WTC11 (cell line): ENCODE measurements around the gene GH1. TPM values are rescaled to one million over a fixed set of nuclear protein-coding genes. Genes with fewer than 3 reads are reported as not detected.
A peak's percentile ranks its signal among the peaks of the same experiment; 100 is the strongest.
"Not testable (repeated sequence)": the region's sequence is repeated elsewhere in the genome, so short reads cannot be mapped to it uniquely, and the experiment has no call there.

Source experiments
- ATAC-seq: fragments of 200-7000 bp; cut with Tn5 transposase; 2 replicates; pipeline ENCODE4 v1.10.0; 2021; ENCODE audit warnings: mild to moderate bottlenecking, moderate library complexity
- CTCF ChIA-PET: fragments of 300-600 bp; sonication (Branson Sonifier 250); formaldehyde crosslinking; loops from one replicate; lab custom pipeline; 2021; ENCODE audit warnings: antibody characterized with exemption; lab: Charles Lee
- POLR2A ChIA-PET: fragments of 350-600 bp; sonication (Branson Sonifier 250); formaldehyde crosslinking; loops from one replicate; lab custom pipeline; 2021; ENCODE audit warnings: antibody characterized with exemption; lab: Charles Lee
- DNase-seq: peaks from one replicate; pipeline ENCODE4 v3.0.0; 2021; ENCODE audit warnings: low spot score
- H3K27ac Mint-ChIP-seq: 2 replicates; pipeline ENCODE4 v1.8.0; 2021; ENCODE audit warnings: mixed read lengths
- H3K27me3 Mint-ChIP-seq: 2 replicates; pipeline ENCODE4 v1.8.0; 2021; ENCODE audit warnings: low read depth, mild to moderate bottlenecking, moderate library complexity, mixed read lengths
- H3K36me3 Mint-ChIP-seq: 2 replicates; pipeline ENCODE4 v1.8.0; 2021; ENCODE audit warnings: mixed read lengths
- H3K4me1 Mint-ChIP-seq: 2 replicates; pipeline ENCODE4 v1.8.0; 2022; ENCODE audit warnings: mixed read lengths
- H3K4me3 Mint-ChIP-seq: 2 replicates; pipeline ENCODE4 v1.8.0; 2021; ENCODE audit warnings: mild to moderate bottlenecking, moderate library complexity, mixed read lengths
- H3K9me3 Mint-ChIP-seq: 2 replicates; pipeline ENCODE4 v1.8.0; 2021; ENCODE audit warnings: mixed read lengths
- ATF1 ChIP-seq: sonication (generic); formaldehyde crosslinking; IDR thresholded peaks from 2 replicates; pipeline ENCODE4 v1.8.1; 2023; ENCODE audit warnings: mild to moderate bottlenecking, moderate library complexity, missing genetic modification reagents
- FOXK1 ChIP-seq: sonication (generic); formaldehyde crosslinking; IDR thresholded peaks from 2 replicates; pipeline ENCODE4 v1.8.0; 2022; ENCODE audit warnings: mild to moderate bottlenecking, moderate library complexity, missing genetic modification reagents
- GABPB1 ChIP-seq: sonication (generic); formaldehyde crosslinking; IDR thresholded peaks from 2 replicates; pipeline ENCODE4 v1.8.1; 2023; ENCODE audit warnings: mild to moderate bottlenecking, missing genetic modification reagents
- RORB ChIP-seq: fragments of 250-450 bp; sonication (Bioruptor Pico); IDR thresholded peaks from 2 replicates; pipeline ENCODE4 v1.9.0; 2021; ENCODE audit warnings: mild to moderate bottlenecking
- SOX15 ChIP-seq: fragments of 250-450 bp; sonication (Bioruptor Pico); IDR thresholded peaks from 2 replicates; pipeline ENCODE4 v1.9.0; 2021; ENCODE audit warnings: mild to moderate bottlenecking
- ZNF671 ChIP-seq: fragments of 250-450 bp; sonication (Bioruptor Pico); IDR thresholded peaks from 2 replicates; pipeline ENCODE4 v1.8.0; 2021; ENCODE audit warnings: mild to moderate bottlenecking
- total RNA-seq: library from RNA; stranded (reverse); gene quantifications from 3 replicates; pipeline ENCODE4 v1.2.3, GENCODE V29; 2021
- TF ChIP-seq, protein P1 (sequence below): fragments of 200-600 bp; IDR thresholded peaks from 2 replicates; pipeline ENCODE4 v1.8.0; 2022; ENCODE audit warnings: antibody characterized with exemption
- TF ChIP-seq, protein P2 (sequence below): sonication (generic); formaldehyde crosslinking; IDR thresholded peaks from 2 replicates; pipeline ENCODE4 v1.8.1; 2023; ENCODE audit warnings: mild to moderate bottlenecking, missing genetic modification reagents
- TF ChIP-seq, protein P3 (sequence below): sonication (generic); formaldehyde crosslinking; IDR thresholded peaks from 2 replicates; pipeline ENCODE4 v1.8.0; 2022; ENCODE audit warnings: missing genetic modification reagents
- TF ChIP-seq, protein P4 (sequence below): sonication (generic); formaldehyde crosslinking; IDR thresholded peaks from 2 replicates; pipeline ENCODE4 v1.8.0; 2022; ENCODE audit warnings: mild to moderate bottlenecking, missing genetic modification reagents

The GH1 gene
- total RNA-seq, 1 experiment from 2014 or later = not detected

DNA sequence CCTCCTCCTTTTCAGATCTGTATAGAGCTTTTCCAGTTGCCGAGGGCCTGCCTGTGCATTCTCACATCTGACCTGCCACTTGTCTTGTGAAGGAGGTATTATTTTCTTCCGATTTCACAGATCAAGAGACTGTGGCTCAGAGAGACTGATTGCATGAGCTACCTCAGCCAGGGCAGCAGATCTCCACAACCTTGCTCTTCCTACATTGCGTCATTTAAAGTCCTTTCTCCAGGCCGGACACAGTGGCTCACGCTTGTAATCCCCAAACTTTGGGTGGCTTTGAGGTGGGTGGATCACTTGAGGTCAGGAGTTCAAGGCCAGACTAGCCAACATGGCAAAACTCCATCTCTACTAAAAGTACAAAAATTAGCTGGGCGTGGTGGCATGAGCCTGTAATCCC, 1.4 kb upstream of the GH1 start:
- not testable (repeated sequence) for H3K27ac Mint-ChIP-seq, H3K36me3 Mint-ChIP-seq, H3K27me3 Mint-ChIP-seq, ATAC-seq, H3K4me3 Mint-ChIP-seq, DNase-seq, H3K9me3 Mint-ChIP-seq
- TF ChIP-seq GABPB1 = peak; percentile 79
- H3K4me1 Mint-ChIP-seq = peaks cover 16% of the 10 kb centered on the region
- ChIA-PET CTCF (interaction anchor here (0.6 to 4.5 kb wide), 40 partner anchors 9 to 362 kb away, joined by 3 to 170 read pairs (median 15); partner anchors contain the start of genes CD79B, CSH2, CSHL1 and ERN1), POLR2A (interaction anchor here (0.7 to 1.6 kb wide), 3 partner anchors 11 to 258 kb away, joined by 3 to 9 read pairs (median 8); no protein-coding TSS in a partner anchor)

DNA sequence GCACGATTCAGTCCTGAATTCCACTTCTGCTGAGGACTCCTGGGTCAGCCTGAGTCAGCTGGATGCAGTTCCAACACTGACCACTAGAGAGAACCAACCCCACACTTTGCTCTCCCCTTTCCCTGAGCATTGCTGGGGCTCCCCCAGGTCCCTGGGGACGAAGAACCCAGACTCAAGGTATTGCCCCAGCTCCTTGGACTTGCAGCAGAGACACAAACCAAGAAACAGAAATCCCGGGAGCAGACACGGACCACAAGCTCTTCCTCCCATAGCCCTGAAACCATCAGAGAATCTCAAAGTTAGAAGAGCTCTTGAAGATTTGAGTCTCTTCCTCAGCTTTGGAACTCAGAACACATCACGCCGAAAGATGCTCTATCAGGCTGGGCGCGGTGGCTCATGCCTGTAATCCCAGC, 678 bp upstream of the GH1 start:
- peak; percentile 81 for DNase-seq
- Mint-ChIP-seq H3K4me3 (peak overlapping the region; percentile 46; the same call in 1 of the 2 replicates), H3K9me3 (no peaks in the 10 kb centered on the region), H3K27me3 (peaks cover 3% of the 10 kb centered on the region; the same call in 1 of the 2 replicates), H3K4me1 (peaks cover 16% of the 10 kb centered on the region), H3K36me3 (no peaks in the 10 kb centered on the region), H3K27ac (no peak overlapping the region)
- ChIA-PET CTCF (interaction anchor here (0.6 to 4.5 kb wide), 49 partner anchors 8 to 363 kb away, joined by 3 to 170 read pairs (median 10); partner anchors contain the start of genes CD79B, CSH2, CSHL1 and ERN1), POLR2A (interaction anchor here (0.6 to 1.6 kb wide), 4 partner anchors 11 to 225 kb away, joined by 3 to 9 read pairs (median 4); no protein-coding TSS in a partner anchor)
- ATAC-seq = peak; percentile 95
- TF ChIP-seq, protein P1, sequence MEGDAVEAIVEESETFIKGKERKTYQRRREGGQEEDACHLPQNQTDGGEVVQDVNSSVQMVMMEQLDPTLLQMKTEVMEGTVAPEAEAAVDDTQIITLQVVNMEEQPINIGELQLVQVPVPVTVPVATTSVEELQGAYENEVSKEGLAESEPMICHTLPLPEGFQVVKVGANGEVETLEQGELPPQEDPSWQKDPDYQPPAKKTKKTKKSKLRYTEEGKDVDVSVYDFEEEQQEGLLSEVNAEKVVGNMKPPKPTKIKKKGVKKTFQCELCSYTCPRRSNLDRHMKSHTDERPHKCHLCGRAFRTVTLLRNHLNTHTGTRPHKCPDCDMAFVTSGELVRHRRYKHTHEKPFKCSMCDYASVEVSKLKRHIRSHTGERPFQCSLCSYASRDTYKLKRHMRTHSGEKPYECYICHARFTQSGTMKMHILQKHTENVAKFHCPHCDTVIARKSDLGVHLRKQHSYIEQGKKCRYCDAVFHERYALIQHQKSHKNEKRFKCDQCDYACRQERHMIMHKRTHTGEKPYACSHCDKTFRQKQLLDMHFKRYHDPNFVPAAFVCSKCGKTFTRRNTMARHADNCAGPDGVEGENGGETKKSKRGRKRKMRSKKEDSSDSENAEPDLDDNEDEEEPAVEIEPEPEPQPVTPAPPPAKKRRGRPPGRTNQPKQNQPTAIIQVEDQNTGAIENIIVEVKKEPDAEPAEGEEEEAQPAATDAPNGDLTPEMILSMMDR = peak; percentile 97
- TF ChIP-seq, protein P2, sequence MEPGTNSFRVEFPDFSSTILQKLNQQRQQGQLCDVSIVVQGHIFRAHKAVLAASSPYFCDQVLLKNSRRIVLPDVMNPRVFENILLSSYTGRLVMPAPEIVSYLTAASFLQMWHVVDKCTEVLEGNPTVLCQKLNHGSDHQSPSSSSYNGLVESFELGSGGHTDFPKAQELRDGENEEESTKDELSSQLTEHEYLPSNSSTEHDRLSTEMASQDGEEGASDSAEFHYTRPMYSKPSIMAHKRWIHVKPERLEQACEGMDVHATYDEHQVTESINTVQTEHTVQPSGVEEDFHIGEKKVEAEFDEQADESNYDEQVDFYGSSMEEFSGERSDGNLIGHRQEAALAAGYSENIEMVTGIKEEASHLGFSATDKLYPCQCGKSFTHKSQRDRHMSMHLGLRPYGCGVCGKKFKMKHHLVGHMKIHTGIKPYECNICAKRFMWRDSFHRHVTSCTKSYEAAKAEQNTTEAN = no peak
- TF ChIP-seq ATF1 (CRISPR knock-in tag) = no peak

DNA sequence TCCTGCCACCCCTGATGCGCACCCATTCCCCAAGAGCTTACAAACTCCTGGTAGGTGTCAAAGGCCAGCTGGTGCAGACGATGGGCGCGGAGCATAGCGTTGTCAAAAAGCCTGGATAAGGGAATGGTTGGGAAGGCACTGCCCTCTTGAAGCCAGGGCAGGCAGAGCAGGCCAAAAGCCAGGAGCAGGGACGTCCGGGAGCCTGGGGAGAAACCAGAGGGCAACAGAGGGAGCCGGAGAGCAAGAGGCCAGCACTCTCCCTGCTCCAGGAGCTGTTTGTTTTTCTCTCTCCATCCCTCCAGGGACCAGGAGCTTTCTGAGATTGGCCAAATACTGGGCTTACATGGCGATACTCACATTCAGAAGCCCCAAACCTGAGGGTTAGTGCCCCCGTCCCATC, 334 bp downstream of the GH1 start:
- H3K36me3 Mint-ChIP-seq = no peaks in the 10 kb centered on the region
- DNase-seq (peak; percentile 61), ATAC-seq (peak; percentile 56)
- TF ChIP-seq ZNF671 (CRISPR knock-in tag) = no peak
- TF ChIP-seq, protein P3, sequence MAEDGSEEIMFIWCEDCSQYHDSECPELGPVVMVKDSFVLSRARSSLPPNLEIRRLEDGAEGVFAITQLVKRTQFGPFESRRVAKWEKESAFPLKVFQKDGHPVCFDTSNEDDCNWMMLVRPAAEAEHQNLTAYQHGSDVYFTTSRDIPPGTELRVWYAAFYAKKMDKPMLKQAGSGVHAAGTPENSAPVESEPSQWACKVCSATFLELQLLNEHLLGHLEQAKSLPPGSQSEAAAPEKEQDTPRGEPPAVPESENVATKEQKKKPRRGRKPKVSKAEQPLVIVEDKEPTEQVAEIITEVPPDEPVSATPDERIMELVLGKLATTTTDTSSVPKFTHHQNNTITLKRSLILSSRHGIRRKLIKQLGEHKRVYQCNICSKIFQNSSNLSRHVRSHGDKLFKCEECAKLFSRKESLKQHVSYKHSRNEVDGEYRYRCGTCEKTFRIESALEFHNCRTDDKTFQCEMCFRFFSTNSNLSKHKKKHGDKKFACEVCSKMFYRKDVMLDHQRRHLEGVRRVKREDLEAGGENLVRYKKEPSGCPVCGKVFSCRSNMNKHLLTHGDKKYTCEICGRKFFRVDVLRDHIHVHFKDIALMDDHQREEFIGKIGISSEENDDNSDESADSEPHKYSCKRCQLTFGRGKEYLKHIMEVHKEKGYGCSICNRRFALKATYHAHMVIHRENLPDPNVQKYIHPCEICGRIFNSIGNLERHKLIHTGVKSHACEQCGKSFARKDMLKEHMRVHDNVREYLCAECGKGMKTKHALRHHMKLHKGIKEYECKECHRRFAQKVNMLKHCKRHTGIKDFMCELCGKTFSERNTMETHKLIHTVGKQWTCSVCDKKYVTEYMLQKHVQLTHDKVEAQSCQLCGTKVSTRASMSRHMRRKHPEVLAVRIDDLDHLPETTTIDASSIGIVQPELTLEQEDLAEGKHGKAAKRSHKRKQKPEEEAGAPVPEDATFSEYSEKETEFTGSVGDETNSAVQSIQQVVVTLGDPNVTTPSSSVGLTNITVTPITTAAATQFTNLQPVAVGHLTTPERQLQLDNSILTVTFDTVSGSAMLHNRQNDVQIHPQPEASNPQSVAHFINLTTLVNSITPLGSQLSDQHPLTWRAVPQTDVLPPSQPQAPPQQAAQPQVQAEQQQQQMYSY = peak; percentile 95
- ChIA-PET CTCF (interaction anchor here (0.6 to 4.5 kb wide), 39 partner anchors 7 to 227 kb away, joined by 3 to 170 read pairs (median 16); partner anchors contain the start of genes CD79B, CSH2, CSHL1 and ERN1), POLR2A (interaction anchor here (1.3 to 1.4 kb wide), 2 partner anchors 28 to 33 kb away, joined by 3 to 4 read pairs; no protein-coding TSS in a partner anchor)
- H3K4me3 Mint-ChIP-seq = peak overlapping the region; percentile 46
- peaks cover 3% of the 10 kb centered on the region; the same call in 1 of the 2 replicates for H3K27me3 Mint-ChIP-seq
- H3K4me1 Mint-ChIP-seq = peaks cover 16% of the 10 kb centered on the region
- H3K27ac Mint-ChIP-seq = no peak overlapping the region
- no peaks in the 10 kb centered on the region for H3K9me3 Mint-ChIP-seq

DNA sequence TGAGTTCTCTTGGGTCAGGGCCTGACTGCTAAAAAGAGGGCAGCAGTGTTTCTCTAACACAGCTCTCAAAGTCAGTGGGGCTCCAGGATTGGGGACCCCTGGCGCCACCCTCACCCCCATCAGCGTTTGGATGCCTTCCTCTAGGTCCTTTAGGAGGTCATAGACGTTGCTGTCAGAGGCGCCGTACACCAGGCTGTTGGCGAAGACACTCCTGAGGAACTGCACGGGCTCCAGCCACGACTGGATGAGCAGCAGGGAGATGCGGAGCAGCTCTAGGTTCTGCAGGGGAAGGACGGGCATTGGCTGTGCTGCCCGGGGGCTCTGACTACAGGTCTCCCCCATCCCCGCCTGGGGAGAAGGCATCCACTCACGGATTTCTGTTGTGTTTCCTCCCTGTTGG, 993 bp downstream of the GH1 start:
- peaks cover 3% of the 10 kb centered on the region; the same call in 1 of the 2 replicates for H3K27me3 Mint-ChIP-seq
- H3K9me3 Mint-ChIP-seq = no peaks in the 10 kb centered on the region
- ATAC-seq (no peak), DNase-seq (no peak)
- H3K27ac Mint-ChIP-seq = no peak overlapping the region
- POLR2A ChIA-PET = interaction anchor here (1.3 kb wide), 1 partner anchor 29 kb away, joined by 4 read pairs; no protein-coding TSS in a partner anchor
- no peak for TF ChIP-seq RORB (CRISPR knock-in tag)
- TF ChIP-seq FOXK1 (CRISPR knock-in tag) = no peak
- TF ChIP-seq, protein P4, sequence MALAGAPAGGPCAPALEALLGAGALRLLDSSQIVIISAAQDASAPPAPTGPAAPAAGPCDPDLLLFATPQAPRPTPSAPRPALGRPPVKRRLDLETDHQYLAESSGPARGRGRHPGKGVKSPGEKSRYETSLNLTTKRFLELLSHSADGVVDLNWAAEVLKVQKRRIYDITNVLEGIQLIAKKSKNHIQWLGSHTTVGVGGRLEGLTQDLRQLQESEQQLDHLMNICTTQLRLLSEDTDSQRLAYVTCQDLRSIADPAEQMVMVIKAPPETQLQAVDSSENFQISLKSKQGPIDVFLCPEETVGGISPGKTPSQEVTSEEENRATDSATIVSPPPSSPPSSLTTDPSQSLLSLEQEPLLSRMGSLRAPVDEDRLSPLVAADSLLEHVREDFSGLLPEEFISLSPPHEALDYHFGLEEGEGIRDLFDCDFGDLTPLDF (CRISPR knock-in tag) = no peak
- TF ChIP-seq SOX15 (CRISPR knock-in tag) = no peak
- no peak overlapping the region; the same call in 1 of the 2 replicates for H3K4me3 Mint-ChIP-seq
- CTCF ChIA-PET = interaction anchor here (0.6 to 4.5 kb wide), 29 partner anchors 7 to 216 kb away, joined by 3 to 170 read pairs (median 22); partner anchors contain the start of genes CD79B, CSH2, CSHL1 and GH2
- peaks cover 16% of the 10 kb centered on the region for H3K4me1 Mint-ChIP-seq
- H3K36me3 Mint-ChIP-seq = no peaks in the 10 kb centered on the region

DNA sequence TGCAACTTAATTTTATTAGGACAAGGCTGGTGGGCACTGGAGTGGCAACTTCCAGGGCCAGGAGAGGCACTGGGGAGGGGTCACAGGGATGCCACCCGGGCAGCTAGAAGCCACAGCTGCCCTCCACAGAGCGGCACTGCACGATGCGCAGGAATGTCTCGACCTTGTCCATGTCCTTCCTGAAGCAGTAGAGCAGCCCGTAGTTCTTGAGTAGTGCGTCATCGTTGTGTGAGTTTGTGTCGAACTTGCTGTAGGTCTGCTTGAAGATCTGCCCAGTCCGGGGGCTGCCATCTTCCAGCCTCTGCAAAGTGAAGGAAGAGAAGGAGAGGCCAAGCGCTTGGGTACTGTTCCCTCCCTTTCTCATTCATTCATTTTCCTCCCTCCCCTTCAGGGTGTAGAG, 1.4 kb downstream of the GH1 start:
- H3K4me3 Mint-ChIP-seq, POLR2A ChIA-PET: not testable (repeated sequence)
- CTCF ChIA-PET = interaction anchor here (1.2 to 4.5 kb wide), 16 partner anchors 10 to 217 kb away, joined by 3 to 170 read pairs (median 45); partner anchors contain the start of genes CD79B, CSH2, ICAM2 and PRR29

More for the DNA sequence above, 1.4 kb downstream of the GH1 start:
- peaks cover 16% of the 10 kb centered on the region for H3K4me1 Mint-ChIP-seq
- not testable (repeated sequence) for DNase-seq, H3K36me3 Mint-ChIP-seq, ATAC-seq, H3K27me3 Mint-ChIP-seq, H3K9me3 Mint-ChIP-seq, H3K27ac Mint-ChIP-seq
